A172 (cell line): ENCODE measurements around the gene IGFL2. TPM values are rescaled to one million over a fixed set of nuclear protein-coding genes. Genes with fewer than 3 reads are reported as not detected.
A peak's percentile ranks its signal among the peaks of the same experiment; 100 is the strongest.
"Not testable (repeated sequence)": the region's sequence is repeated elsewhere in the genome, so short reads cannot be mapped to it uniquely, and the experiment has no call there.

Source experiments
- DNase-seq: peaks from one replicate; pipeline ENCODE4 v3.0.0-alpha.2; 2015; ENCODE audit warnings: low spot score
- total RNA-seq: library from RNA; depleted of rRNA; stranded (reverse); fragments of >200 nt; shearing (Covaris generic); gene quantifications from 2 replicates; pipeline ENCODE4 v1.2.3, GENCODE V29; 2014

IGFL2 gene
- total RNA-seq, 1 experiment from 2014 or later = not detected

DNA sequence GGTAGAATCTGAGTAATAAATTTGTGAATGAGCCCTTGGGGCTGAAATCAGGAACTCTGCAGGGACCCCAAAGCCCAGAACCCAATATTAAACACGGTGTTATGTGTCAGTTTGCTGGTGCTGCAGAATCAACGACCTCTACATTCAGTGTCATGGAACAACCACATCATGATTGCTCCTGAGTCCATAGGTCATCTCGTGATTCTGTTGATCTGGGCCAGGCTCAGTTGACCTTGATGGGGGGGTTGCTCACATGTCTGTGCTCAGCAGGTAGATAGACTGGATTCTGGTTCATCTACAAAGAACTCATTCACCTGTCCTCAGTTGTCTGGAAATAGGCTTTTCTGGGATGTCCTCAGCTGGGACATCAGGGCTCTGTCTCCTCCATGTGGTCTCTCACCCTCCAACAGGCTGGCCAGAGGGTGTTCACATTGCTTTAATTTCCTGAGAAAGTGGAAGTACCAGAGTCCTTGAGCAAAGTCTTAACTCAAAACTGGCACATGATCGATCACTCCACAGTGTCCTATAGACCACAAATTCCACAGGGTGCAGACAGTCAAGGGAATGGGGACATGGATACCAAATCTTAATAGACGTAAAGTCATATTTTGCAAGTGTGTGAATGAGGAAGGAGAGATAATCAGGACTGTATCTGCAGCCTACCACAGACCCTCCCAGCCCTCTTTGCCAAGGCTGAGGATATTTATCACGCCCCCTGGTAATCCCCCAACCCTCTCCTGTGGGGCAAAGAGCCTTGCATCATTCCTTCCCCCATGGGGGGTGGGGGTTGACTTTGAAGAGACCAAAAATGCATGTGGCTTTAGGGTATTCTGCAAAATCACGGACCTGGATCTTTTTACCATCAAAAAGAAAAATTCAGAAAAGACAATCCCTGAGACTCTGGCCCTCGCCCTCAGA is 42.2 kb downstream of the IGFL2 start:
- no peak for DNase-seq

DNA sequence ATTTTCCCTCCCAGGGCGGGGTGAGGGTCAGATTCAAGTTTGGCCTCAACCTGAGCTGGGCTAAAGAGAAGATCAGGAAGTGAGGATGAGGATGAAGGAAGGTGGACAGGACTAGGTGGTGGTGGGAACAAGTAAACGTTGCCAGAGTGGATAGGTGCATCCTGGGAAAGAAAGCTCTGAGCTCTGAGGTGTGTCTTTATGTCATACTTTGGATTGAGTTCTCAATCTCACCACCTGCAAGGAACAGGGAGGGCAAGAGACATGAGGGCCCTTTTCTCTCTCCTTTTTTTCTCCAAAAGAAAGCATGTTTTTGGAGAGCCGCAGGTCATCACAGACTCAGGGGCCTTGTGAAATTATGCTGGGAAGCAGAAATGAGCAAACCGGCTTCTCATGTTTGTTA is 43.3 kb downstream of the IGFL2 start:
- no peak for DNase-seq

DNA sequence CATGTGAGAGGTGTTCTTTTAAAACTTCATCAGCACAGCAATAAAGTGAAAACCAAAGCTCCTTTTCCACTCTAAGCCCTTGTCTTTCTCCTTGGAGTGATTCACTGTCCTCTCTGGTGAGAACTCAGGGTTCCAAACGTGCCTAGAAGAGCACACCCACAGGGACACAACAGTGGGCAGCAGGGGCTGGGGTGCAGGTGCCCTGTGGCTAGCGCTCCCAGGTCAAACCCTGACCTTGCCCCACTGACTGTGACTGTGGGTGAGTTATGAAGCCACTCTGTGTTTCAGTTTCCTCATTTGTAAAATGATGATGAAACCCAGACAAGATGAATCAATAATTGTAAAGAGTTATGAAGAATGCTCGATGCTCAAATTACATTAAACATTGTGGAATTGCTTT is 43.9 kb downstream of the IGFL2 start:
- no peak for DNase-seq

DNA sequence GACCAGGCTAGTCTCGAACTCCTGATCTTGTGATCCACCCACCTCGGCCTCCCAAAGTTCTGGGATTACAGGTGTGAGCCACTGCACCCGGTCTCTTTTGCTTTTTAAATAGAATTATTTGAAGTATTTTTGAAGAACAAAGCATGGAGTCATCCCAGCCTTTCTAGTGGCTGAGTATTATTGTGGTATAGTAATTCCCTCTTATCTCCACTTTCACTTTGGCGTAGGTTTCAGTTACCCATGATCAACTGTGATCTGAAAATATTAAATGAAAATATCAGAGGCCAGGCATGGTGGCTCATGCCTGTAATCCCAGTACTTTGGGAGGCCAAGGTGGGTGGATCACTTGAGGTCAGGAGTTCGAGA is 44.6 kb downstream of the IGFL2 start:
- not testable (repeated sequence) for DNase-seq

DNA sequence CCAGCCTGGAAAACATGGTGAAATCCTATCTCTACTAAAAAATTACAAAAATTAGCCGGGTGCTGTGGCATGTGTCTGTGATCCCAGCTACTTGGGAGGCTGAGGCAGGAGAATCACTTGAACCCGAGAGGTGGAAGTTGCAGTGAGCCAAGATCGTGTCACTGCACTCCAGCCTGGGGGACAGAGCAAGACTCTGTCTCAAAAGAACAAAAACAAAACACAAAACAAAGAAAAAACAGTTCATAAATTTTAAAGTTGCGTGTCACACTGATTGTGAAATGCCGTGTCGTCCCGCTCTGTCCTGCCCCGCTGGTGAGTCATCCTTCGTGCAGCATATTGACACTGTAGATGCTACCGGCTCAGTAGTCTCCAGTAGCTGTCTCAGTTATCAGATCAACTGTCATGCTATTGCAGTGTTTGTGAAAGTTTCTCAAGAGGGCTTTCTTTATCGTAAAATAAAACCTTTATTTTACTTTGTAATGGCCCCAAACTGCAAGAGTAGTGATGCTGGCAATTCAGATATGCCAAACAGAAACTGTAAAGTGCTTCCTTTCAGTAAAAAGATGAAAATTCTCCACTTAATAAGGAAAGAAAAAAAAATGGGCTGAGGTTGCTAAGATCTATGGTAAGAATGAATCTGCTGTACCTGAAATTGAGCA is 45.1 kb downstream of the IGFL2 start:
- peak; percentile 62 for DNase-seq

DNA sequence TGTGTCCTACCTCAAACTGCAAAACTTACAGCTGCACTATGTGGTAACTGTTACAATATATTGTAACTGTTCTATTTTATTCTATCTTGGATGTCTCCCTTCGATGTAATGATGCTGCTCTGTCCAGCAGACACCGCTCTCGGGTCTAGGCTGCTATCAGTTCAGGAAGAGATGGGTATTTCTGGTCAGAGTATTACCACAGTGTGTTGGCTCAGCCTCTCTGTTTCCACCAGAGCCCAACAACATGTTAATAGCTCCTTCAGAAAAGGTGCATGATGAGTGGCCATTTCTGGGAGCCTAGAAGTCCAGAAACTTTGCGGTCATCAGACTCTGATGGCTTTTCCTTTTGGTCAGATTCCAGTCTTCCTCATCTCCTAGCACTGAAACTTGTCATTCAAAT is 45.6 kb downstream of the IGFL2 start:
- DNase-seq = peak; percentile 23

DNA sequence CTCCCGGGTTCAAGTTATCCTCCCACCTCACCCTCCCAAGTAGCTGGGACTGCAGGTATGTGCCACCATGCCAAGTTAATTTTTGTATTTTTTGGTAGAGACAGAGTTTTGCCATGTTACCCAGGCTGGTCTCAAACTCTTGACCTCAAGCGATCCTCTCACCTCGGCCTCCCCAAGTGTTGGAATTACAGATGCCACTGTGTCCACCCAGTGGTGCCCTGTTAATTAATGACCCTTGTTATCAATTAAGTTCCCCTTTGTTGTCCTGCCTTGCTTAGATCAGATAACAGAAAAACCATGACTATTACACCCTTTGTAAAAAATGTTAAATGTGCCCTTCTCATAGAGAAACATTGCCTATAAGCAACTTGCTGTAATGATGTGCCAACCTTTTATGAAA is 47.1 kb downstream of the IGFL2 start:
- DNase-seq = no peak

DNA sequence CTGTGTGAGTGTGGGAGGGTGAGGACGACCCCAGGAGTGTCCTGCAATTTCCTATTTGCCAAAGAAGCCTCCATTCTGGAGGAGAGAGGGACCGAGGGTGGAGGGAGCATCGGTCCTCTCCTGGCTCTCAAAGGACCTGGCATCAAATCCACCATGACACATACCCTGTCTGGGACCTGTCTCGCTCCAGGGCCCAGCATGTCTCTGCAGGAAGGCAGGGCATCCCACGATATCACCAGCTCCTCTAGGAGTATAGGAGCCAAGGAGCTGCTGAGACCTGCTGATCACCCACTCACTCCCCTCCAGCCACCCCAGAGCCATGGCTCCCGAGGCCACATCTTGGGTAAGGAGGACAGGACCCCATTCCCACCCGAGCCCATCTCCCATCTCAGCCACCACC is 47.9 kb downstream of the IGFL2 start:
- not testable (repeated sequence) for DNase-seq

DNA sequence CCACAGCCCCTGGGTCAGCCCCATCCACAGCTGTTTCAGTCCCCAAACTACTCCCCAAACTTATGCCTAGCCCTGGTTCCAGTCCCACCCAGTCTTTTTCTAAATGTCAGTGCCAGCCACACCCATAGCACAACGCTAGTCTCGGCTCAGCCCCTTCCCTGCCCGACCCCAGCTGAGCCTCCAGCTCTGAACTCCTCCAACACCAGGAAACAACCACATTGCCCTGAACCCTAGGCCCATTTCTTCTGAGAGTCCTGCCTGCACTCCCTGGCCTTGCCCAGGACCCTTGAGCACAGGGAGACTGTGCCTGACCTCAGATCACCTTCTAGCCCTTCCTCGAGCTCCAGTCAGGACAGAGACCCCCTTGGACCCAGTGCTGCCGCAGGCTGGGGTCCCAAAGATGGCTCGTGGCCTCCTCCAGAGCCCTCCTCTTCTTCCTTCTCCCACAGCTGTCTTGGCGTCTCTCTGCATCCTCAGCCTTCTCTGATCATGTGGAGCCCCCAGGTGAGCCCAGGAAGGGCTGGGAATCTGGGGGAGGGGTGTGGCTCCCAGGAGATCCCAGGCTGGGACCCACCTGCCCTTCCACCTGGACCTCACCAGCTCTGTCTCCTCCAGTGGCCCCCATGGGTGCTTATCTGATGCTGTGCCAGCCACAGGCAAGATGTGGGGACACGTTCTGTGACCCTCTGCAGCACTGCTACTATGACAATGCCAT is 48.5 kb downstream of the IGFL2 start:
- no peak for DNase-seq

DNA sequence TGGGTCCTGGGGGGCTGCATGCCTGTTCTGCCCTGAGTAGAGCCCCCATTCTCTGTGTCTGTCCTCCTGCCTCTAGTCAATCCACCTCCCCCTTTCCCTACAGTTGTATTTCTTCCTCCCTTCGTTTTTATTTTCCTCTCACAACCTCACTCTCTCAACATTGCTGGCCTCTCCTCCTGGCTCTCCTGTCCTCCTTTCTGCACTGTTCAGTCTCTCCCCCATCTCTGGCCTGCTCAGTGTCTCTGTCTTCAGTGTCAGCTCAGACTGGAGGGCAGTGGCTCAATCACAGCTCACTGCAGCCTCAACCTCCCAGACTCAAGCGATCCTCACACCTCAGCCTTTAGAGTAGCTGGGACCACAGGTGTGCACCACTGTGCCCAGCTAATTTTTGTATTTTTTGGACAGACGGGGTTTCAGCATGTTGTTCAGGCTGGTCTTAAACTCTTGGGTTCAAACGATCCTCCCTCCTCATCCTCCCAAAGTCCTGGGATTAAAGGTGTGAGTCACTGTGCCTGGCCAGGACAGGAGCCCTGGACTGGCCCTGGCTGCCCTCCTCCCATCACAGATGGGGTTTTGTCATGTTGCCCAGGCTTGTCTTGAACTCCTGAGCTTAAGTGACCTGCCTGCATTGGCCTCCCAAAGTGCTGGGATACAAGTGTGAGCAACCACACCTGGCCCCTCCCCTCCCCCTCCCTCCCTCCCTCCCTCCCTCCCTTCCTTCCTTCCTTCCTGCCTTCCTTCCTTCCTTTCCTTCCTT is 49.5 kb downstream of the IGFL2 start:
- peak; percentile 27 for DNase-seq

DNA sequence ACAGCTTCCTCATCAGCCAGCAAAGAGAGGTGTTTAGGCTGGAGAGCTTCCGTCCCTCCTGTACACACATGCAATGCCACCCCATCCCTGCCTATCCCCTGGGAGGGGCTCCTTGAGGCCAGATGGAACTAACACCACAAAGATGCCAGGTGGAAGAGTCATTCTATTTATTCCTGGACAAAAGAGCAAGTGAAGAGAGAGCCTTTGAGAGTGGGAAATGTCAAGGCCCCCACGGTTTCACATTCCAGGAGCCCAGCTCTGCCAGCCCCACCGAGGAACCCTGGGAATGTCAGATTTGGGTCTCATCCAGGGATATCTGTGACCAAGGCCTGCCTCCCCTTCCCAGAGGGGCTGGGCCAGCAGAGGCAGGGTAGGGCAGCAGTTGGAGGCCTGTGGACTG is 50.7 kb downstream of the IGFL2 start:
- DNase-seq = peak; percentile 62

DNA sequence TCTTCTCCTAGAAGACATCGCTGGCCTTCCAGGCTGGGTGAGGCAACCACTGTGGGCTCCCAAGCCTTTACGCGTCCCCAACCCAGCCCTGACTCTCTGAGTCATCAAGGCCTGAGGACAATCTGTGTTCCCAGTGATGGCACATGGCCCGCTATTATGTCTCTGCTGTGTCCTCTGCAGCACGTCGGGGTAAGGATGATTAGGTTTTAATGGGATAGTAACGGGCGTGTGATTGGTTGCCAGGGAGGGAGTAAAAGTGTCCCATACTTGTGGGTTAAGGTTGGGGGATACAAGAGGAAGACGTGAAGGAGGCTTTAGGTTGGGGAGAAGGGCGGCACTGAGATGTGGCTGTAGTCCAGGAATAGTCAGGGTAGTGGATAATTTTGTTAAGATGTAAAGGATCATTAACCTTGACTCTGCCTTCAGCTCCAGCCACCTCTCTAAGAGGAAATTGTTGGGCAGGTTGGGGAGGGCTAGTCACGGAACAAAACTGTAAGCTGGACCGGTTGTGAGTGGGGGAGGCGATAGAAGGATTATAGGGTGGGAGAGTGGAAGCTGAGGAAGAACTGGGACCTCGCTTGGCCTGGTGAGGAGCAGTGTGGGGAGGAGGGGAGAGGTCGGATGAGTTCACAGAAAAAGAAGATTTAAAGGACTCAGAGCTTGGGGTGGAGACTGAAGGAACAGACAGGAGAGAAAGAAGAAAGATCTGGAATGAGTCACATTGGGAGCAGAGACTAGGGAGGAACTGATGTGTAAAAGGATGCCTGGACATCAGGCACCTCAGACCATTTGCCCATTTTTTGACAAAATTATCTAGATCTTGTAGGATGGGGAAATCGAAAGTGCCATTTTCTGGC is 53.6 kb downstream of the IGFL2 start:
- peak; percentile 41 for DNase-seq

DNA sequence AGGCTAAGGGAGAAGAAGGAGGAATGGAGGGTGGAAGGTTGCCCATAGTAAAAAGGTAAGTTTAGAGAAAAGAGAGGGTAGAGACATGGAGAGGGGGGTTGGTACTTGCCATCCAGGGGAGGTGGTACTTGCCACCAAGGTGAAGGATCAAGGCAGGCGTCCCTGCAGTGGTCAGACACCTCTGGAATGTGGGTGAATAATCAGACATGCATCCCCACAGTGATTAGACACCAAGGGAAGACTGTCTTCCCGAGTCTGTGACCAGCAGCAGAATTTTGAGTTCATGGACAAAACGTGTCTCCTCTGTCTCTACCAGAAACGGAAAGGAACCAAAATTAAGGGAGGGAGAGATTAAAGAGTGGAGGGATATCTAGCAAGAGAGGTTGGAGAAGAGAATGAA is 54.4 kb downstream of the IGFL2 start:
- peak; percentile 38 for DNase-seq

DNA sequence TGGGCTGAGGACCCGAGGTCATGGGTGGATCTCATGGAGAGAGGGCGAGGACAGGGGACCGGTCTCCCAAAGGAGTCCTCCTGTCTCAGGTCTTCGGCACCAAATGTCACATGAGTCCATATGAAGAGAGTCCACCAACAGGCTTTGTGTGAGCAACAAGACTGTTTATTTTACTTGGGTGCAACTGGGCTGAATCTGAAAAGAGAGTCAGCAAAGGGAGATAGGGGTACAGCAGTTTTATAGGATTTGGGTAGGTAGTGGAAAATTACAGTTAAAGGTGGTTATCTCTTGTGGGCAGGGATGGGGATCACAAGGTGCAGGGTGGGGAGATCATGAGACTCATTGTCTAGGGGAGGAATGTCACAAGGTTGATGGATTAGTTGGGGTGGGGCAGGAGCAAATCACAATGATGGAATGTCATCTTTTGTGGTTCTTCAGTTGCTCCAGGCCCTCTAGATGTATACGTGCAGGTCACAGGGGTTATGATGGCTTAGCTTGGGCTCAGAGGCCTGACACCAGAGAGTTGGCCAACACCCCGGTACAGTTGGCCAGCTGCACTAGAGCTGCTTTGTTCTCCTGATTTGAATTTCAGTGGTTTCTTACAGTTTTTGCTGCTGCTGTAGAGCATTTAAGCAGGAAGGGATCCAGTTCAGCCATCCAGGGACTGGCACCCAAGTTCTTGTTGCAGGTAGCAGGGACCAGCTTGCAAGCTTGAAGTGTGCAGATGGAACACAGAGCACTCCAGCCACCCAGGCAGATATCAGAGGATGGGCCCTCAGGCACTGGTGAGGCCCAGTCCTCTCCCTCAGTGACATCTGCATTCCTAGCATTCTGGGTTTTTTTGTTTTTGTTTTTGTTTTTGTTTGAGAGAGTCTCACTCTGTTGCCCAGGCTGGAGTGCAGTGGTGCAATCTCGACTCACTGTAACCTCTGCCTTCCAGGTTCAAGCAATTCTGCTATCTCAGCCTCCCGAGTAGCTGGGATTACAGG is 55.1 kb downstream of the IGFL2 start:
- peak; percentile 92 for DNase-seq

DNA sequence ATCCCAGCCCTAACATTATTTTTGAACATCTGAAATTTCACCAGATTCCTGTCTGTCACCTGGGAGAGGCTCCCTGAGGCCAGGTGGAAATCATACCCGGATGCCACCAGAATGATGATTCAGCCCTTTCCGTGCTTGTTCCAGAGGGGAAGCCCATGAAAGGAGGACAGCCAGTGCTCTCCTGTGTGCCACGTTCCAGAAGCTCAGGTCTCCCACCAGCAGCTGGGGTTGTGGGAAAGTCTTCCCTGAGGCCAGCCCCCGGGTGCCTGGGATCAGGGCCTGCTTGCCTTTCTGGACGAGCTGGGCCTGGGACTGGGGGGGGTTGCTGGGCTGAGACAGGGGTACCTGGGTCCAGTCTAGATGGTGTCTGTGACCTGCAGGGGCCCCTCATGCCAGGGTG is 56.0 kb downstream of the IGFL2 start:
- no peak for DNase-seq

DNA sequence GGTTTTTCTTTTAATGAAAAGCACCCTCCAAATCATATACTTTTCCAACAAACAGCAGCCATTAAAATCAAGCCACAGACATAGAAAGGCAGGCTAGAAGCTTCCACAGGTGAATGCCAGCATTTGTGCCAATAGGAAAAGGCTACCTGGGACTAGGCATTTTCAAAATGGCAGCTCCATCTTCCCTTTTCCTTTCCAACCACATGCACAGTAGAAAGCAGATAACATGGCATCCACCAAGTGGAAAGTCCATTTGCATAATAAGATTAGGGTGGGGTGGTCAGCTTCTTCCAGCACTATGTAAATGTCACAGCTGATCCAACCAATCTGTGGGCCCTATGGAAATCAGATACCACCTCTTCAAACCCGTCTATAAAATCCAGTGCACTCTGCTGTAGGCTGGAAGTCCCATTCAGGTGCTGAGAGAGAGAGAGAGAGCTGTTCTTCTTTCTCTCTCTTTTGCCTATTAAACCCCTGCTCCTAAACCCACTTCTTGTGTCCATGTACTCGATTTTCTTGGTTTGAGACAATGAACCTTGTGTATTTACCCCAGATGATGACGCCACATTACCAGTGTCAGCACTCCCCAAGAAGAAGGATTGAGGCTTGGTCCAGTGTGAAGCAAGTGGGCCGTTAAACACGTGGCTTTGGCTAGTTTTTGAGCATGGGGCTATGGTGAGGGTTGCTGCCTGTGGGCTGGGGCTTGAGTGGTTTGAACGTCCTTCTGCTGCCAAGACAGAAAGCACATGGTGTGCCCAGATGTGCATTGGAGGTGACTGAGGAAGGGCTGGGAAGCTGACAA is 57.3 kb downstream of the IGFL2 start:
- no peak for DNase-seq

DNA sequence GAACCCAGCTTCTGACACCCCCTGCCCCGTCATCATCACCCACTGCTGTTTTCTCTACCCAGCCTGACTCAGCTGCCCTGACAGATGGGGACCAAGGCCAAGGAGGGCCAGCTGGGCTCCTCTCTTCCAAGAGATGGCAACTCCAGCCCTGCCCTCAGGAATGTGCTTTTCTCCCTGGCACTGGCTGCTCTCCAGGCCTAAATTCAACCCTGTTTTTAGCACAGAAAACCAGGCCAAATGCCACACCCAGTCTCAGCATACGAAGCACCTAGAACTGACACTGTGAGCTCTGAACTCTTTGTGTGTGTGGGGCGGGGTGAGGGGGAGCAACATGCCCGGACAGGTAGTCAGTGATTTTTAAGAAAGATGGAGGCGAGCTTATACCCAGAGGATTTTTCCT is 58.1 kb downstream of the IGFL2 start:
- peak; percentile 59 for DNase-seq

DNA sequence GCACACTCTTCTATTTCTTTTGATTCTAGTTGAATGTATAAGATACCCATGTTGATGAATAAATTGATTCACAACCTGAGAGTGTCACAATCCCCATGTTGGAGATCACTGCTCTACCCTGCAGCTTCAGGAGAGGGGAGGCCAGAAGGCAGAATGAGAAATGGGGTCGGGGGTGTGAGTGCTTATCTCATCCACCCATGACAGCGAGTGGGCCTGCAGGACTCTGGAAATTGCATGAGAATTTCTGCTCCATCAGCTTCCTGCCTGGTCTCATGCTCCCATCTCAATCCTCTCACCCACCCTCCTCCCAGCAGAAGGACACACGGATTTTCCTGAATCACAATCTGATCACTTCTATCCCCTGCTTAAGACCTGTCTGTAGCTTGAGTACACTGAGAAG is 58.6 kb downstream of the IGFL2 start:
- DNase-seq = no peak

DNA sequence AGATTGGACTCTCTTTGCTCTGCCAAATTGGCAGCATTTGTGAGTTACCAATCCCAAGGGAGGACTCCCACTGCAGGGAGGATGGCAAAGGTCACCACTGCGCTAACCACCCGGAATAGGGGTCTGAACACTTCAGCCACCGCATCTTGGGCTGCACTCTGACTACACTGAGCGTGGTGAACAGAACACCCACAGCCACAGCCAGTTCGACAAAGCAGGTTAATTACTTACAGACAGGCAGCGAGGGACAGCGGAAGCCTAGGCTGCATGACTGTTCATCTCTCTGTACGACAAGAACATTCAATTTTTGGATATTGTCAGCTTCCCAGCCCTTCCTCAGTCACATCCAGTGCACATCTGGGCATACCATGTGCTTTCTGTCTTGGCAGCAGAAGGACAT is 59.8 kb downstream of the IGFL2 start:
- not testable (repeated sequence) for DNase-seq
